SK-N-SH treated with all-trans-retinoic acid at 6 μM for 48 hours (cell line): Measurements from ENCODE around the gene EXOSC10.

Experiments
- CREB5 ChIP-seq: fragments of 250-450 bp; sonication (Bioruptor Pico); IDR thresholded peaks from 2 replicates; pipeline ENCODE4 v1.5.1; 2020; ENCODE audit warnings: low read depth, mild to moderate bottlenecking, moderate library complexity
- CSDC2 ChIP-seq: fragments of 250-450 bp; sonication (Bioruptor Pico); IDR thresholded peaks from 2 replicates; pipeline ENCODE4 v1.5.0; 2020; ENCODE audit warnings: mild to moderate bottlenecking, moderate library complexity
- ESRRG ChIP-seq: fragments of 250-450 bp; sonication (Bioruptor Pico); IDR thresholded peaks from 2 replicates; pipeline ENCODE4 v1.6.1; 2021; ENCODE audit warnings: mild to moderate bottlenecking
- PPARA ChIP-seq: fragments of 250-450 bp; sonication (Bioruptor Pico); IDR thresholded peaks from 2 replicates; pipeline ENCODE4 v1.5.0; 2020; ENCODE audit warnings: mild to moderate bottlenecking, borderline replicate concordance
- RARB ChIP-seq: fragments of 250-450 bp; sonication (Bioruptor Pico); IDR thresholded peaks from 2 replicates; pipeline ENCODE4 v1.8.0; 2021; ENCODE audit warnings: mild to moderate bottlenecking, moderate library complexity
- TOX ChIP-seq: fragments of 250-450 bp; sonication (Bioruptor Pico); IDR thresholded peaks from 2 replicates; pipeline ENCODE4 v1.8.0; 2021; ENCODE audit warnings: mild to moderate bottlenecking, moderate library complexity, borderline replicate concordance
- ZFP3 ChIP-seq: fragments of 250-450 bp; sonication (Bioruptor Pico); IDR thresholded peaks from 2 replicates; pipeline ENCODE4 v1.5.0; 2020; ENCODE audit warnings: mild to moderate bottlenecking, moderate library complexity
- ZNF70 ChIP-seq: fragments of 450-650 bp; formaldehyde crosslinking; IDR thresholded peaks from 2 replicates; pipeline ENCODE4 v1.5.0; 2020; ENCODE audit warnings: mild to moderate bottlenecking, moderate library complexity
- TF ChIP-seq, protein P1 (sequence below): fragments of 250-450 bp; sonication (Bioruptor Pico); IDR thresholded peaks from 2 replicates; pipeline ENCODE4 v1.8.0; 2020; ENCODE audit warnings: mild to moderate bottlenecking, moderate library complexity, borderline replicate concordance

DNA sequence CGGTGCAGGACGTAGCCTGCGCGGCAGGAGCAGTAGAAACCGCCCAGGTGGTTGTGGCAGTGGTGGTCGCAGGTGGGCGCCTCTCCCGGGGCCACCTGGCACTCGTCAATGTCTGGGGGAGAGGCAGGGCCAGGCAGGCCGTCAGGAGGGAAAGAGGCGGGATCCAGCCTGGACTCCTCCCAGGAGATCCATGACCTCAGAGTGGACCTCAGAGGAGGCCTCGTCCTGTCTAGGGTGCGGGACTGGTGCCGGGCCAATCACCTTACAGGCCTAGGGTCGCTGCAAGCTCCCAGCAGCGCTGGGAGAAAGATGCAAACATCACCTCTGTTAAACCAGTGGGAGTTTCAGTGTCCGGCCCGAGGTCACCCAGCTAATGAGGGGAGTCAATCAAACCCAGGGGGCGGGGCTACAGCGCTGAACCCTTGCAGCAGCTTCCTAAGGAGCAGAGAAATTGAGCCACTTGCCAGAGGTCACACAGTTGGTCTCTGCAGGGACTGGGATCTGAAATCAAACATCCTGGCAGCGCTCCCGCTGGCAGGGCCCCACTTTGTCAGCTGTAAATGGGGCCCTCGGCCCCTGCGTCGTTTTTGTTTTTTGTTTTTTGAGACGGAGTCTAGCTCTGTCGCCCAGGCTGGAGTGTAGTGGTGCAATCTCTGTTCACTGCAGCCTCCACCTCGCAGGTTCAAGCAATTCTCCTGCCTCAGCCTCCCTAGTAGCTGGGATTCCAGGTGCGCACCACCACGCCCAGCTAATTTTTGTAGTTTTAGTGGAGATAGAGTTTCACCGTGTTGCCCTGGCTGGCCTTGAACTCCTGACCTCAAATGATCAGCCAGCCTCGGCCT lies 54.0 kb downstream of the EXOSC10 start:
- no peak for TF ChIP-seq TOX (CRISPR knock-in tag)
- no peak for TF ChIP-seq ZFP3 (CRISPR knock-in tag)
- TF ChIP-seq ESRRG, result no peak
- no peak for TF ChIP-seq CSDC2
- TF ChIP-seq, protein P1, sequence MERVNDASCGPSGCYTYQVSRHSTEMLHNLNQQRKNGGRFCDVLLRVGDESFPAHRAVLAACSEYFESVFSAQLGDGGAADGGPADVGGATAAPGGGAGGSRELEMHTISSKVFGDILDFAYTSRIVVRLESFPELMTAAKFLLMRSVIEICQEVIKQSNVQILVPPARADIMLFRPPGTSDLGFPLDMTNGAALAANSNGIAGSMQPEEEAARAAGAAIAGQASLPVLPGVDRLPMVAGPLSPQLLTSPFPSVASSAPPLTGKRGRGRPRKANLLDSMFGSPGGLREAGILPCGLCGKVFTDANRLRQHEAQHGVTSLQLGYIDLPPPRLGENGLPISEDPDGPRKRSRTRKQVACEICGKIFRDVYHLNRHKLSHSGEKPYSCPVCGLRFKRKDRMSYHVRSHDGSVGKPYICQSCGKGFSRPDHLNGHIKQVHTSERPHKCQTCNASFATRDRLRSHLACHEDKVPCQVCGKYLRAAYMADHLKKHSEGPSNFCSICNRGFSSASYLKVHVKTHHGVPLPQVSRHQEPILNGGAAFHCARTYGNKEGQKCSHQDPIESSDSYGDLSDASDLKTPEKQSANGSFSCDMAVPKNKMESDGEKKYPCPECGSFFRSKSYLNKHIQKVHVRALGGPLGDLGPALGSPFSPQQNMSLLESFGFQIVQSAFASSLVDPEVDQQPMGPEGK (CRISPR knock-in tag), result no peak
- no peak for TF ChIP-seq ZNF70
- TF ChIP-seq PPARA (CRISPR knock-in tag), result no peak
- no peak for TF ChIP-seq RARB (CRISPR knock-in tag)
- no peak for TF ChIP-seq CREB5 (CRISPR knock-in tag)
